ENCODE data around the gene TMEFF2. TPM values are rescaled to one million over a fixed set of nuclear protein-coding genes. Genes with fewer than 3 reads are reported as not detected.

The TMEFF2 gene
- total RNA-seq, 6 donors from 2014 or later, result 0.69 TPM; not detected in 5

GRCh38 chr2:192016265-192016664 is 178.5 kb downstream of the TMEFF2 start:
- H3K27ac ChIP-seq, result no peak overlapping the region
- H3K9me3 ChIP-seq, result no peaks in the 10 kb centered on the region
- H3K36me3 ChIP-seq, result no peaks in the 10 kb centered on the region
- peaks cover 0 to 3% (median 0%) of the 10 kb centered on the region in 4 donors for H3K4me1 ChIP-seq
- TF ChIP-seq POLR2A (IDR thresholded peaks at IDR 0.05), result no peak
- TF ChIP-seq EP300 (IDR thresholded peaks at IDR 0.05), result no peak
- TF ChIP-seq, protein P1, sequence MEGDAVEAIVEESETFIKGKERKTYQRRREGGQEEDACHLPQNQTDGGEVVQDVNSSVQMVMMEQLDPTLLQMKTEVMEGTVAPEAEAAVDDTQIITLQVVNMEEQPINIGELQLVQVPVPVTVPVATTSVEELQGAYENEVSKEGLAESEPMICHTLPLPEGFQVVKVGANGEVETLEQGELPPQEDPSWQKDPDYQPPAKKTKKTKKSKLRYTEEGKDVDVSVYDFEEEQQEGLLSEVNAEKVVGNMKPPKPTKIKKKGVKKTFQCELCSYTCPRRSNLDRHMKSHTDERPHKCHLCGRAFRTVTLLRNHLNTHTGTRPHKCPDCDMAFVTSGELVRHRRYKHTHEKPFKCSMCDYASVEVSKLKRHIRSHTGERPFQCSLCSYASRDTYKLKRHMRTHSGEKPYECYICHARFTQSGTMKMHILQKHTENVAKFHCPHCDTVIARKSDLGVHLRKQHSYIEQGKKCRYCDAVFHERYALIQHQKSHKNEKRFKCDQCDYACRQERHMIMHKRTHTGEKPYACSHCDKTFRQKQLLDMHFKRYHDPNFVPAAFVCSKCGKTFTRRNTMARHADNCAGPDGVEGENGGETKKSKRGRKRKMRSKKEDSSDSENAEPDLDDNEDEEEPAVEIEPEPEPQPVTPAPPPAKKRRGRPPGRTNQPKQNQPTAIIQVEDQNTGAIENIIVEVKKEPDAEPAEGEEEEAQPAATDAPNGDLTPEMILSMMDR (IDR thresholded peaks at IDR 0.05), result no peak
- TF ChIP-seq POLR2AphosphoS5 (IDR thresholded peaks at IDR 0.05), result no peak
- 82 to 97% methylated on average over 1 of the region's 1 CpG for WGBS, 2 donors
- ATAC-seq (ENCODE audit: low FRiP score in 2 of 2), result no peak
- DNase-seq, result no peak
- H3K4me3 ChIP-seq, result no peak overlapping the region
- H3K27me3 ChIP-seq, result no peaks in the 10 kb centered on the region

DNA sequence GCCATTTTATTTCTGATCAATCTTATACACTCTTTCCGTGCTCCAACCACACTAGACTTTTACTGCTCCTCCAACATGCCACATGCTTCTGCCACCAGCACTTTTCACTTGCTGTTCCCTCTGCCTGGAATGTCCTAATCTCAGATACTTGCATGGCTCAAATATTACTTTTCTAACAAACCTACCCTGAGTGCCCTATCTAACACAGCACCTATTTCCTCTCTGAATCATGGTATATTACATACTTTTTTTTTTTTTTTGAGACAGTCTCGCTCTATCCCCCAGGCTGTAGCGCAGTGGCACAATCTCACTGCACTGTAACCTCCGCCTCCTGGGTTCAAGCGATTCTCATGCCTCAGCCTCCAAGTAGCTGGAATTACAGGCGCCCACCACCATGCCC is 181.5 kb downstream of the TMEFF2 start:
- TF ChIP-seq EP300 (IDR thresholded peaks at IDR 0.05) (no peak), POLR2A (IDR thresholded peaks at IDR 0.05) (no peak), POLR2AphosphoS5 (IDR thresholded peaks at IDR 0.05) (no peak)
- TF ChIP-seq, protein P1 (IDR thresholded peaks at IDR 0.05), result no peak
- 91 to 95% methylated on average over 6 of the region's 6 CpGs for WGBS, 2 donors
- peaks cover 0 to 5% (median 0%) of the 10 kb centered on the region in 4 donors for H3K4me1 ChIP-seq
- no peaks in the 10 kb centered on the region for H3K36me3 ChIP-seq
- H3K27me3 ChIP-seq, result no peaks in the 10 kb centered on the region
- no peak for DNase-seq
- H3K4me3 ChIP-seq, result no peak overlapping the region
- H3K27ac ChIP-seq, result no peak overlapping the region
- H3K9me3 ChIP-seq, result no peaks in the 10 kb centered on the region
- no peak for ATAC-seq (ENCODE audit: low FRiP score in 2 of 2)

DNA sequence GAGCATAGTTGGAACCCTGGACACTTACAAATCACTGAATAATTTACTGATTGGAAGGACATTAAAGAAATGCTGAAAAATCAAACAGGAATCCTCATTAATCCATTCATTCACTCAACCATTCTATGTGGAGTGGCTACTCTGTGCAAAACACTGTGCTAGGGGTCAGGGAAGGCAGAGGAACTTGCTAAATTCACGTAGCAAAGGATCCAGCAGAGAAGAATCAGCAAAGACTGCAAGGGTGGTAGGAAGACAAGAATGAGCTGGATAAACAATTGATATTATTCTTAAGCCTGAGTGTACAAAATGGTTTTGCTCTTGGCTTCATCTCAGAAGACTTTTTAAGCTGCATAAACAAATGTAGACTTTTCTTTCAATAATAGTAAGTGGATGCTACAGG is 183.5 kb downstream of the TMEFF2 start:
- no peak overlapping the region for H3K4me3 ChIP-seq
- no peak for TF ChIP-seq POLR2AphosphoS5 (IDR thresholded peaks at IDR 0.05)
- TF ChIP-seq, protein P1 (IDR thresholded peaks at IDR 0.05), result no peak
- no peak for ATAC-seq (ENCODE audit: low FRiP score in 2 of 2)
- H3K27me3 ChIP-seq, result no peaks in the 10 kb centered on the region
- no peak overlapping the region for H3K27ac ChIP-seq
- no peaks in the 10 kb centered on the region for H3K36me3 ChIP-seq
- 59 to 70% methylated on average over 1 of the region's 1 CpG for WGBS, 2 donors
- DNase-seq, result no peak
- H3K4me1 ChIP-seq, result peaks cover 0 to 3% (median 0%) of the 10 kb centered on the region in 4 donors
- no peaks in the 10 kb centered on the region for H3K9me3 ChIP-seq

- no peak for ATAC-seq (ENCODE audit: low FRiP score in 2 of 2)
- H3K27ac ChIP-seq, result no peak overlapping the region
- no peaks in the 10 kb centered on the region for H3K9me3 ChIP-seq
- no peak for DNase-seq
- WGBS, 2 donors, result 18 to 44% methylated on average over 5 of the region's 5 CpGs
- H3K36me3 ChIP-seq, result no peaks in the 10 kb centered on the region
- H3K4me1 ChIP-seq, result peaks cover 0 to 3% (median 0%) of the 10 kb centered on the region in 4 donors
- H3K4me3 ChIP-seq, result no peak overlapping the region
- H3K27me3 ChIP-seq, result no peaks in the 10 kb centered on the region
- no peak for TF ChIP-seq POLR2A (IDR thresholded peaks at IDR 0.05)
- TF ChIP-seq POLR2AphosphoS5 (IDR thresholded peaks at IDR 0.05), result no peak
- TF ChIP-seq, protein P1 (IDR thresholded peaks at IDR 0.05), result no peak
- TF ChIP-seq EP300 (IDR thresholded peaks at IDR 0.05), result no peak
Observed at GRCh38 chr2:192010073-192010472, 184.7 kb downstream of the TMEFF2 start.

DNA sequence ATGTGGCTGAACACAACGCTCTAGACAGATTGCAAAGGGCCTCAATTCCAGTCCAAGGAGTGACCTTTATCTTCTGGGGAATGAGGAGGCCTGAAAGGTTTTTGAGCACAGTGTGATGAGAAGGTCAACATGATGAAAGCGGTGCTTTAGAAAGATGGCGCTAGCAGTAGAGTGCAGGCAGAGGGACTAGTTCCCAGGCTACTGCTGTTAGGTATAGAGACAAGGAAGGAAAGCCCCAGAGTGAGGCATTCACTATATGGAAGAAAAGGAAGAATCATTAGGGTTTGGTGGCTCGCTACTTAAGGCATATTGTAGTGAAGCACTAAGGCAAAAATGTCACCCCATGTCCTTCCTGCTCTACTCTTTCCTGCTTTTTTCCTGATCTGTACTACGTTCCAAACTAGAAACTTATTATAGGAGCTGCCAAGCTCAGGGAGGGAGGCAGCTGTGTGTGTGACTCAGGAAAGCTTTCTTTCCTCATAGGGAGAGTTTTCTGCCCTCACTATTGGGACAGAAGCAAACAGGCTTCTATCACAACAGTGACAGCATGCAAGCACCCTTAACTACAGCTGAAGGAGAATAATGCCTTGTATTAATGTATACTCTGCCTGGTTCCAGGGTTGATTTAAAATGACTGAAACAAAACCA is 187.0 kb downstream of the TMEFF2 start:
- Histone ChIP-seq H3K27me3 (no peaks in the 10 kb centered on the region), H3K36me3 (no peaks in the 10 kb centered on the region), H3K4me1 (peaks cover 0 to 3% (median 0%) of the 10 kb centered on the region in 4 donors), H3K4me3 (no peak overlapping the region), H3K27ac (no peak overlapping the region), H3K9me3 (no peaks in the 10 kb centered on the region)
- TF ChIP-seq, protein P1 (IDR thresholded peaks at IDR 0.05), result no peak
- TF ChIP-seq POLR2A (IDR thresholded peaks at IDR 0.05), result no peak
- no peak for TF ChIP-seq EP300 (IDR thresholded peaks at IDR 0.05)
- TF ChIP-seq POLR2AphosphoS5 (IDR thresholded peaks at IDR 0.05), result no peak
- WGBS, 2 donors, result 80 to 82% methylated on average over 5 of the region's 5 CpGs
- no peak for DNase-seq
- no peak for ATAC-seq (ENCODE audit: low FRiP score in 2 of 2)

All from upper lobe of left lung (tissue), 6 donors.